ENCODE data around the gene TRIM46.

- TF ChIP-seq CTCF (optimal IDR thresholded peaks at IDR 0.05 in 1 of 3, IDR thresholded peaks at IDR 0.05 in 1 of 3, conservative IDR thresholded peaks at IDR 0.05 in 1 of 3; ENCODE audit: extremely low read depth in 1 of 3, insufficient read depth in 2 of 3, low read length in 3 of 3), result no peak
- no peak for TF ChIP-seq EZH2 (IDR thresholded peaks at IDR 0.05; ENCODE audit: low read length)
These were observed 5.0 kb upstream of the TRIM46 start for GRCh38 chr1:155168456-155169210.

Measured in keratinocyte (primary cell).